ENCODE data around the gene ROR2. TPM values are rescaled to one million over a fixed set of nuclear protein-coding genes. Genes with fewer than 3 reads are reported as not detected.

ROR2 gene
- total and polyA plus RNA-seq, 2 donors (not counting 3 experiments of a cell fraction or from before 2014, with no cell fraction given): not detected

DNA sequence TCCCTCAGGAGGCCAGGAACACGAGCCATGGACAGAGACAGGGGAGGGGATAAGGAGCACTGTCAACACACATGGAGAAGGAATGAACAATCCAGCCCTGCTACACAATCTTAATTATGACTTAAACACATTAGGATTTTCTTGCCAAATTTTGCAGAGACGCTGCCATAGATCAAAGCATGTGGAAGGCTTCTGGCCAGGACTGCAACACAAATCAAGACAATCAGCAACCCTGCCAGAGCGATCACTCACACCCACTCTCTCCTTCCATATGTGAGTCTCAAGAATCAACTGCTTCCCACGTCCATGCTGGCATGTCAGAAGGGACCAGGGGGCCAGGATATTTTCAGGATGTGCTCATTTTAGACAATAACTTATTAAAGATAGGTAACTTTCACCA lies 85.6 kb downstream of the ROR2 start:
- TF ChIP-seq GATA2 (IDR thresholded peaks at IDR 0.05; ENCODE audit: insufficient read depth, insufficient read length, low read depth, low read length): no peak
- no peak for TF ChIP-seq JUN (IDR thresholded peaks at IDR 0.05; ENCODE audit: borderline replicate concordance, insufficient read depth, insufficient read length, low read depth)
- TF ChIP-seq, protein P1, sequence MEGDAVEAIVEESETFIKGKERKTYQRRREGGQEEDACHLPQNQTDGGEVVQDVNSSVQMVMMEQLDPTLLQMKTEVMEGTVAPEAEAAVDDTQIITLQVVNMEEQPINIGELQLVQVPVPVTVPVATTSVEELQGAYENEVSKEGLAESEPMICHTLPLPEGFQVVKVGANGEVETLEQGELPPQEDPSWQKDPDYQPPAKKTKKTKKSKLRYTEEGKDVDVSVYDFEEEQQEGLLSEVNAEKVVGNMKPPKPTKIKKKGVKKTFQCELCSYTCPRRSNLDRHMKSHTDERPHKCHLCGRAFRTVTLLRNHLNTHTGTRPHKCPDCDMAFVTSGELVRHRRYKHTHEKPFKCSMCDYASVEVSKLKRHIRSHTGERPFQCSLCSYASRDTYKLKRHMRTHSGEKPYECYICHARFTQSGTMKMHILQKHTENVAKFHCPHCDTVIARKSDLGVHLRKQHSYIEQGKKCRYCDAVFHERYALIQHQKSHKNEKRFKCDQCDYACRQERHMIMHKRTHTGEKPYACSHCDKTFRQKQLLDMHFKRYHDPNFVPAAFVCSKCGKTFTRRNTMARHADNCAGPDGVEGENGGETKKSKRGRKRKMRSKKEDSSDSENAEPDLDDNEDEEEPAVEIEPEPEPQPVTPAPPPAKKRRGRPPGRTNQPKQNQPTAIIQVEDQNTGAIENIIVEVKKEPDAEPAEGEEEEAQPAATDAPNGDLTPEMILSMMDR (IDR thresholded peaks at IDR 0.05; ENCODE audit: extremely low read depth in 1 of 2, insufficient read depth in 1 of 2, low read depth in 1 of 2, low read length in 2 of 2): no peak
- TF ChIP-seq POLR2AphosphoS5 (IDR thresholded peaks at IDR 0.05; ENCODE audit: insufficient read depth, low read depth, low read length): no peak
- TF ChIP-seq MYC (IDR thresholded peaks at IDR 0.05; ENCODE audit: low read depth, low read length): no peak
- TF ChIP-seq, protein P2, sequence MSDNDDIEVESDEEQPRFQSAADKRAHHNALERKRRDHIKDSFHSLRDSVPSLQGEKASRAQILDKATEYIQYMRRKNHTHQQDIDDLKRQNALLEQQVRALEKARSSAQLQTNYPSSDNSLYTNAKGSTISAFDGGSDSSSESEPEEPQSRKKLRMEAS (IDR thresholded peaks at IDR 0.05; ENCODE audit: insufficient read depth, insufficient read length): no peak
- TF ChIP-seq FOS (IDR thresholded peaks at IDR 0.05; ENCODE audit: borderline replicate concordance, insufficient read depth, low read length): no peak
- TF ChIP-seq POLR2A (IDR thresholded peaks at IDR 0.05; ENCODE audit: low read depth, low read length): no peak
- TF ChIP-seq EZH2 (IDR thresholded peaks at IDR 0.05; ENCODE audit: borderline replicate concordance, low read depth, low read length, severe bottlenecking): no peak
- Histone ChIP-seq H3K36me3 (ENCODE audit: control insufficient read depth in 2 of 2, extremely low read depth in 1 of 2, insufficient read depth in 2 of 2, low read length in 2 of 2) (no peaks in the 10 kb centered on the region), H3K9me1 (replicated peaks; ENCODE audit: control insufficient read depth, extremely low read depth, insufficient read depth, low read length) (no peaks in the 10 kb centered on the region), H3K79me2 (ENCODE audit: control insufficient read depth, insufficient read depth, low read length) (no peaks in the 10 kb centered on the region), H3K4me3 (replicated peaks in 1 of 3; ENCODE audit: insufficient read depth in 1 of 3, low read depth in 1 of 3, low read length in 3 of 3) (no peak overlapping the region), H3K4me2 (ENCODE audit: insufficient read depth, low read length) (no peak overlapping the region), H3K27me3 (ENCODE audit: control insufficient read depth in 2 of 2, insufficient read depth in 2 of 2, low read length in 2 of 2) (no peaks in the 10 kb centered on the region), H3K9me3 (replicated peaks; ENCODE audit: control insufficient read depth, insufficient read depth, low read length) (no peaks in the 10 kb centered on the region), H3K9ac (replicated peaks; ENCODE audit: extremely low read depth, insufficient read depth, low read length) (no peak overlapping the region), H4K20me1 (replicated peaks; ENCODE audit: control insufficient read depth, extremely low read depth, insufficient read depth, low read length) (no peaks in the 10 kb centered on the region), H3K4me1 (ENCODE audit: control insufficient read depth, extremely low read depth, insufficient read depth, low read length) (no peaks in the 10 kb centered on the region), H2AFZ (ENCODE audit: low read depth, low read length) (no peak overlapping the region), H3K27ac (ENCODE audit: insufficient read depth, low read depth, low read length) (no peak overlapping the region)
- dilution Hi-C loops (cut with MboI; ENCODE audit: extremely low pct_ligation_motif_present, low sequenced_read_pairs) (no loop called here), intact Hi-C loops (cut with micrococcal nuclease) (no loop called here)
- no TSS peak for BruUV-seq (replicated peaks)
- ChIA-PET CTCF (no interaction called here), POLR2A (no interaction called here)
- DNase-seq (ENCODE audit: low read depth, low spot score): no peak
- FAIRE-seq: no peak

Data from endothelial cell of umbilical vein (primary cell).